ENCODE measurements around the gene MYORG.

Gene MYORG

GRCh38 chr9:34332076-34332964 is 44.4 kb downstream of the MYORG start:
- peak; percentile 79 for TF ChIP-seq CTCF (conservative IDR thresholded peaks at IDR 0.05)
- H3K27ac ChIP-seq: no peak overlapping the region

GRCh38 chr9:34331196-34331595 is 45.5 kb downstream of the MYORG start:
- peak overlapping the region; percentile 95; the same call in 1 of the 2 replicates for H3K27ac ChIP-seq
- no peak for TF ChIP-seq CTCF (conservative IDR thresholded peaks at IDR 0.05)

- no peak for TF ChIP-seq CTCF (conservative IDR thresholded peaks at IDR 0.05)
- H3K27ac ChIP-seq: peak within 1 kb of the TSS; percentile 95
These were observed 47.5 kb downstream of the MYORG start, which contains the start of the genes KIF24 and NUDT2 for GRCh38 chr9:34328987-34329832. Gene KIF24 (minus strand): TSS chr9:34329268. CDS start chr9:34311346, 17,922 bp downstream. Gene NUDT2 (plus strand): TSS chr9:34329569. CDS start chr9:34339040, 9,471 bp downstream.

GRCh38 chr9:34328500-34328986 is 48.2 kb downstream of the MYORG start:
- no peak for TF ChIP-seq CTCF (conservative IDR thresholded peaks at IDR 0.05)
- H3K27ac ChIP-seq: peak overlapping the region; percentile 95

GRCh38 chr9:34326690-34327089 is 50.0 kb downstream of the MYORG start:
- no peak for TF ChIP-seq CTCF (conservative IDR thresholded peaks at IDR 0.05)
- H3K27ac ChIP-seq: no peak overlapping the region

- H3K27ac ChIP-seq: no peak overlapping the region
- no peak for TF ChIP-seq CTCF (conservative IDR thresholded peaks at IDR 0.05)
These were observed 53.7 kb downstream of the MYORG start for GRCh38 chr9:34322899-34323591.

Data from VCaP (cell line).